Measurements from ENCODE around the gene ITCH.
"Not testable (repeated sequence)": the region's sequence is repeated elsewhere in the genome, so short reads cannot be mapped to it uniquely, and the experiment has no call there.

Gene ITCH

DNA sequence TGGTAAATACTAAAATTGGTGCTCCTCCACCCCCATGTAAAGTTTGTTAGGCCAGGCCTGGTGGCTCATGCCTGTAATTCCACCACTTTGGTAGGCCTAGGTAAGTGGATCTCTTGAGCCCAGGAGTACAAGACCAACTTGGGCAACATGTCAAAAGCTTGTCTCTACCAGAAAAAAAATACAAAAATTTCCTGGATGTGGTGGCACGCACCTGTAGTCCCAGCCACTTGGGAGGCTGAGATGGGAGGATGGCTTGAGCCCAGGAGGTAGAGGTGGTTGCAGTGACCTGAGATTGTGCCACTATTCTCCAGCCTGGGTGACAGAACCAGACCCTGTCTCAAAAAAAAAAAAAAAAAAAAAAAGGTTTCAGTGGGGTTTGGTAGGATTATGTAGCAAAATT is 41.7 kb downstream of the ITCH start:
- Mint-ChIP-seq H3K27ac (peak overlapping the region; percentile 70), H3K4me3 (no peak overlapping the region), H3K9me3 (no peaks in the 10 kb centered on the region), H3K36me3 (peaks cover 53% of the 10 kb centered on the region), H3K27me3 (no peaks in the 10 kb centered on the region), H3K4me1 (peaks cover 44% of the 10 kb centered on the region)
- no peak for DNase-seq
- CTCF ChIA-PET = no interaction called here

DNA sequence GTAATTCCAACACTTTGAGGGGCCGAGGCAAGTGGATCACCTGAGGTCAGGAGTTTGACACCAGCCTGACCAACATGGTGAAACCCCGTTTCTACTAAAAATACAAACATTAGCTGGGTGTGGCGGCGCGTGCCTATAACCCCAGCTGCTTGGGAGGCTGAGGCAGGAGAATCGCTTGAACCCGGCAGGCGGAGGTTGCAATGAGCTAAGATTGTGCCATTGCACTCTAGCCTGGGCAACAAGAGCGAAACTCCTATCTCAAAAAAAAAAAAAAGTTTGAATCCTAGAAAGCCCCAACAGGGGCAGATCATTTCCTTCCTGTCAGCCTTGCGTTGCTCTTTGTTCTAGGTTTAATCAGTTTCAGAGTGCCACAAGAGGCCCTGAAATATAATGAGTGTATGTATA is 42.2 kb downstream of the ITCH start:
- Mint-ChIP-seq H3K27ac (peak overlapping the region; percentile 70), H3K4me1 (peaks cover 43% of the 10 kb centered on the region), H3K36me3 (peaks cover 52% of the 10 kb centered on the region)
- H3K9me3 Mint-ChIP-seq, H3K4me3 Mint-ChIP-seq, H3K27me3 Mint-ChIP-seq: not testable (repeated sequence)
- CTCF ChIA-PET = interaction anchor here (0.6 kb wide), 2 partner anchors 97 to 879 kb away, joined by 3 read pairs; no protein-coding TSS in a partner anchor
- DNase-seq = peak; percentile 40

DNA sequence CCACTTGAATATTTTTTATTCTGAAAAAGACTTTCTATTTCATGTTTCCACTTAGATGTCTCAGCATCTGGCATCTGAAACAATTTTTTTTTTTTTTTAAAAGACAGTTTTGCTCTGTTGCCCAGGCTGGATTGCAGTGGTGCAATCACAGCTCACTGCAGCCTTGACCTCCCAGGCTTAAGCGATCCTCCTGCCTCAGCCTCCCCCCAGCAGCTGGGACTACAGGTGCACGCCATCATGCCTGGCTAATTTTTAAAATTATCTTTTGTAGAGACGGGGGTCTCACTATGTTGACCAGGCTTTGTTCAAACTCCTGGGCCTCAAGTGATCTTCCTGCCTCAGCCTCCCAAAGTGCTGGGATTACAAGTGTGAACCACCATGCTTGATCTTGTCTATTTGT is 42.9 kb downstream of the ITCH start:
- Mint-ChIP-seq H3K4me1 (peaks cover 41% of the 10 kb centered on the region), H3K36me3 (peaks cover 50% of the 10 kb centered on the region), H3K27ac (peak overlapping the region; percentile 63)
- not testable (repeated sequence) for H3K27me3 Mint-ChIP-seq, H3K4me3 Mint-ChIP-seq, H3K9me3 Mint-ChIP-seq, DNase-seq
- CTCF ChIA-PET = interaction anchor here (0.6 to 1.0 kb wide), 3 partner anchors 93 to 878 kb away, joined by 3 to 4 read pairs (median 3); no protein-coding TSS in a partner anchor

DNA sequence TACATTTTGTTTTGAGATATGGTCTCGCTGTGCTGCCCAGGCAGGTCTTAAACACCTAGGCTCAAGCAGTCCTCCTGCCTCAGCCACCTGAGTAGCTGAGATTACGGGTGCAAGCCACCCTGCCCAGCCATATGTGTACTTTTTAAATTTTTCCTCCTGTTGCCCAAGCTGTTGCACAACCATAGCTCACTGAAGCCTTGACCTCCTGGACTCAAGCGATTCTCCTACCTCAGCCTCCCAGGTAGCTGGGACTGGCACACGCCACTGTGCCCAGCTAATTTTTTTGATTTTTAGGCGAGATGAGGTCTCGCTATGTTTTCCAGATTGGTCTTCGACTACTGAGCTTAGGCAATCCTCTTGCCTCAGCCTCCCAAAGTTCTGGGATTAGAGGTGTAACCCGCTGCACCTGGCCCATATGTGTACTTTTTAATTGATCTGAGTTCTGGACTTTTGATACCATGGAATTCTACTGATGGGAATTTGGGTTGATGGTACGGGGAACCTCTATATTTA is 44.9 kb downstream of the ITCH start:
- H3K9me3 Mint-ChIP-seq = no peaks in the 10 kb centered on the region
- no peak overlapping the region for H3K4me3 Mint-ChIP-seq
- H3K36me3 Mint-ChIP-seq = peaks cover 44% of the 10 kb centered on the region
- DNase-seq = no peak
- no peak overlapping the region for H3K27ac Mint-ChIP-seq
- no peaks in the 10 kb centered on the region for H3K27me3 Mint-ChIP-seq
- CTCF ChIA-PET = interaction anchor here (0.6 kb wide), 1 partner anchor 295 kb away, joined by 3 read pairs; no protein-coding TSS in a partner anchor
- peaks cover 34% of the 10 kb centered on the region for H3K4me1 Mint-ChIP-seq

DNA sequence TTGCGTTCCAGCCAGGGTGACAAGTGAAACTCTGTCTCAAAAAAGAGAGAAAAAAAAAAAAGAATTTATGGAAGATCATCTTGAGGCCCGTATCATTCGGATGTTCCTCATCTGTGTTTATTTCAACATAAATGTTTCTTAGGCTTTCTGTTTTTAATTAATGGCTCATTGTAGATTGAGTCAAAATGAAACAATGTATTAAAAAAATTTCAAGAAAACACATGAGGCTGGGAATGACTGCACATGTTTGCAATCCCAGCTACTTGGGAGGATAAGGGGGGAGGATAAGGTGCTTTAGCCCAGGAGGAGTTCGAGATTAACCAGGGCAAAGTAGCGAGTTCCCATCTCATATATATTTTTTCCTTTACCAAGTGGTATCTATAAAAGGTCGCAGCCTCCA is 47.3 kb downstream of the ITCH start:
- Mint-ChIP-seq H3K36me3 (peaks cover 41% of the 10 kb centered on the region), H3K27ac (no peak overlapping the region), H3K9me3 (no peaks in the 10 kb centered on the region), H3K27me3 (no peaks in the 10 kb centered on the region), H3K4me1 (peaks cover 25% of the 10 kb centered on the region), H3K4me3 (no peak overlapping the region)
- CTCF ChIA-PET = no interaction called here
- DNase-seq = no peak

DNA sequence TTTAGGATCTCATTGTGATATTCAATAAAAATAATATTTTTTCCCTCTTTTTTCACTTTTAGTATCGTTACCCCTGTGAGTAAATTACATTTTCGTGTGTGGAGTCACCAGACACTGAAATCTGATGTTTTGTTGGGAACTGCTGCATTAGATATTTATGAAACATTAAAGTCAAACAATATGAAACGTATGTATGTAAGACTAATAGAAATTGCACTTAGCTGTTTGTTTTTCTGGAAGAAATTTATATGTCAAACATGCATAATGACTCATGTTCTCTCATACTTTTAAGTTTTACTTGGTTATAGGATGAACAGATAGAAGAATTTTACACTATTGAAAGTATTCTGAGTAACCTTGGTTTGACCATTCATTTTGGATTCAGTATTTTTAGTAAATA is 49.4 kb downstream of the ITCH start:
- Mint-ChIP-seq H3K36me3 (peaks cover 45% of the 10 kb centered on the region), H3K4me3 (no peak overlapping the region), H3K27ac (no peak overlapping the region), H3K4me1 (peaks cover 23% of the 10 kb centered on the region), H3K9me3 (no peaks in the 10 kb centered on the region), H3K27me3 (no peaks in the 10 kb centered on the region)
- DNase-seq = no peak
- CTCF ChIA-PET = no interaction called here

DNA sequence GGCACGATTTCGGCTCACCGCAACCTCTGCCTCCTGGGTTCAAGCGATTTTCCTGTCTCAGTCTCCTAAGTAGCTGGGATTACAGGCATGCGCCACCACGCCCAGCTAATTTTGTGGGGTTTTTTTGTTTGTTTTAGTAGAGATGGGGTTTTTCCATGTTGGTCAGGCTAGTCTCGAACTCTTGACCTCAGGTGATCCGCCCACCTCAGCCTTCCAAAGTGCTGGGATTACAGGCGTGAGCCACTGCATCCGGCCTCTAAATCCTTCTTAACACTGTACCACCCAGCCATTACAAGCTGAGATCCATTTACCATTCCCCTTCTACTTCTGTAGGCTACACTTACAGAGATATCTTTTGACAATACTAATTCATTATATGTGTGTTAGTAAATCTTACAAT is 51.5 kb downstream of the ITCH start:
- H3K27me3 Mint-ChIP-seq, DNase-seq, H3K4me3 Mint-ChIP-seq, H3K9me3 Mint-ChIP-seq: not testable (repeated sequence)
- Mint-ChIP-seq H3K36me3 (peaks cover 37% of the 10 kb centered on the region), H3K27ac (peak overlapping the region; percentile 66), H3K4me1 (peaks cover 21% of the 10 kb centered on the region)
- CTCF ChIA-PET = interaction anchor here (1.3 kb wide), 1 partner anchor 102 kb away, joined by 3 read pairs; no protein-coding TSS in a partner anchor

DNA sequence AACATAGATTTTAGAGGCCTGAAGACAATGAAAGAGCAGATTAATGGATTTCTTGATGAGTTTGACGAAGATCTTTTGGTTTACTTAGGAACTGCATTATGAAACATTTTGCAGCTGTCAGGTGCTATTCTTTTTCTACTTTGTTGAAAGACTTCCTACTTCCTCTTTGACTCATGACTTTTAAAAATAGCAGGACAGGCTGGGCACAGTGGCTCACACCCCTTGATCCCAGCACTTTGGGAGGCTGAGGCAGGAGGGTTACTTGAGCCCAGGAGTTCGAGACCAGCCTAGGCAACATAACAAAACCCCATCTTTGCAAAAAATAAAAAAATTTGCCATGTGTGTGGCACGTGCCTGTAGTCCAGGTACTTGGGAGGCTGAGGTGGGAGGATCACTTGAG is 52.0 kb downstream of the ITCH start:
- peaks cover 37% of the 10 kb centered on the region for H3K36me3 Mint-ChIP-seq
- H3K27me3 Mint-ChIP-seq = no peaks in the 10 kb centered on the region
- CTCF ChIA-PET = interaction anchor here (1.3 kb wide), 1 partner anchor 102 kb away, joined by 3 read pairs; no protein-coding TSS in a partner anchor
- peak overlapping the region; percentile 66 for H3K27ac Mint-ChIP-seq
- no peaks in the 10 kb centered on the region for H3K9me3 Mint-ChIP-seq
- H3K4me3 Mint-ChIP-seq = no peak overlapping the region
- peaks cover 21% of the 10 kb centered on the region for H3K4me1 Mint-ChIP-seq
- no peak for DNase-seq

DNA sequence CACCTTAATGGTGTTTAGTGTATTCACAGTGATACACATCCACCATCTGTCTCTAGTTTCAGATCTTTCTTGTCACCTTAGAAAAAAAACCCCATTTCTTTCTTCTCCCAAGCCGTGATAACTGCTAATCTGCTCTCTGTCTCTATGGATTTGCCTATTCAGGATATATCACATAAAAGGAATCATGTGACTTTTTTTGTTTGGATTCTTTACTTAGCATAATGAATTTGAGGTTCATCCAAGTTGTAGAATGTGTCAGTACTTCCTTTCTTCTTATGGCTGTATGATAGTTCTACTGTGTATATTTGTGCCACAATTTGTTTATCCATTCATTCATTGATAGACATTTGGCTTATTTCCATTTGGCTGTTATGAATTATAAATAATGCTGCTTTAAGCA is 57.1 kb downstream of the ITCH start:
- no peak overlapping the region for H3K4me3 Mint-ChIP-seq
- peaks cover 49% of the 10 kb centered on the region for H3K36me3 Mint-ChIP-seq

DNA sequence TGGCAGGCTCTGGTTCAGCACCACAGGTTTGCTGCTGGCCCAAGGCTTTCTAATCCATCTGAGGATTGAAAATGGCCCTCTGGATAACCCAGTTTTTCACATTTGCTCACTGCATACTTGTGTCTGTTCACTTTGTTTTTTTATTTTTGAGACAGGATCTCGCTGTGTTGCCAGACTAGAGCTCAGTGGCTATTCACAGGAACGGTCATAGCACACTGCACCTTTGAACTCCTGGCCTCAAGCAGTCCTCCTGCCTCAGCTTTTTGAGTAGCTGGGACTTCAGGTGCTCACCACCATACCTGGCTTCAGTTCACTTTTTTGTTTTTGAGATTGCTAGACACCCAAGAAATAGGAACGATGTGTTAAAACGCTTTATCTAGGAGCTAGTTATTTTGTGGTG is 57.9 kb downstream of the ITCH start:
- CTCF ChIA-PET = interaction anchor here (1.7 kb wide), 1 partner anchor 108 kb away, joined by 3 read pairs; no protein-coding TSS in a partner anchor
- Mint-ChIP-seq H3K4me3 (no peak overlapping the region), H3K27ac (no peak overlapping the region), H3K9me3 (no peaks in the 10 kb centered on the region), H3K4me1 (peaks cover 7% of the 10 kb centered on the region), H3K36me3 (peaks cover 51% of the 10 kb centered on the region), H3K27me3 (no peaks in the 10 kb centered on the region)
- DNase-seq = no peak

More for the DNA sequence above, 57.1 kb downstream of the ITCH start:
- CTCF ChIA-PET = no interaction called here
- Mint-ChIP-seq H3K27ac (no peak overlapping the region), H3K27me3 (no peaks in the 10 kb centered on the region), H3K9me3 (no peaks in the 10 kb centered on the region), H3K4me1 (peaks cover 14% of the 10 kb centered on the region)
- no peak for DNase-seq

DNA sequence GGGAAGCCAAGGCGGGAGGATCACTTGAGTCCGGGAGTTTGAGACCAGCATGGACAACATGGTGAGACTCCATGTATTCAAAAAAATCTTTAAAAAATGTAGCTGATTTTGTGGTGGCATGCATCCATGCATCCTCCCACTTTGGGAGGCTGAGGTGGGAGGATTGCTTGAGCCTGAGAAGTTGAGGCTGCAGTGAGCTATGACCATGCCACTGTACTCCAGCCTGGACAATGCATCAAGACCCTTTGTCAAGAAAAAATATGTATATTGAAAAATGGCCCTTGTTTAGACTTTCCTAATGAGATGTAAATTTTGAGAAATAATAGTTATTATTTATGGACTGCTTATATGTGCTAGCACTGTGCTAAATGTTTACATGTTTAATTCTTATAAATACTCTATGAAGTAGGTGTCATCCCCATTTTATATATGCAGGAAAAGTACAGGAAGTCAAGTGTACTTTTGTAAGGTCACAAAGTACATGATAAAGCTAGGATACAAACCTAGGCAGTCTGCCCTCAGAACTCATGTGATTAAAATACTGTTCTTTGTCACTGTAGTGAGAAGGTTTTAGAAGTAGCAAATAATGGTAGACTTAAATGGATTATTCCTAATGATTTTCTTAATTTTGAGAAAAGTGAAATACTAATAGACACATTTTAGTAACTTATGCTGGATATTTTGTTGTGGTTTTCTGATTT is 58.8 kb downstream of the ITCH start:
- no peak overlapping the region for H3K27ac Mint-ChIP-seq
- H3K9me3 Mint-ChIP-seq = no peaks in the 10 kb centered on the region
- H3K4me3 Mint-ChIP-seq = no peak overlapping the region
- no peaks in the 10 kb centered on the region for H3K27me3 Mint-ChIP-seq
- no peaks in the 10 kb centered on the region for H3K4me1 Mint-ChIP-seq
- CTCF ChIA-PET = interaction anchor here (0.6 to 1.7 kb wide), 2 partner anchors 109 to 1569 kb away, joined by 3 read pairs; no protein-coding TSS in a partner anchor
- no peak for DNase-seq
- H3K36me3 Mint-ChIP-seq = peaks cover 46% of the 10 kb centered on the region

DNA sequence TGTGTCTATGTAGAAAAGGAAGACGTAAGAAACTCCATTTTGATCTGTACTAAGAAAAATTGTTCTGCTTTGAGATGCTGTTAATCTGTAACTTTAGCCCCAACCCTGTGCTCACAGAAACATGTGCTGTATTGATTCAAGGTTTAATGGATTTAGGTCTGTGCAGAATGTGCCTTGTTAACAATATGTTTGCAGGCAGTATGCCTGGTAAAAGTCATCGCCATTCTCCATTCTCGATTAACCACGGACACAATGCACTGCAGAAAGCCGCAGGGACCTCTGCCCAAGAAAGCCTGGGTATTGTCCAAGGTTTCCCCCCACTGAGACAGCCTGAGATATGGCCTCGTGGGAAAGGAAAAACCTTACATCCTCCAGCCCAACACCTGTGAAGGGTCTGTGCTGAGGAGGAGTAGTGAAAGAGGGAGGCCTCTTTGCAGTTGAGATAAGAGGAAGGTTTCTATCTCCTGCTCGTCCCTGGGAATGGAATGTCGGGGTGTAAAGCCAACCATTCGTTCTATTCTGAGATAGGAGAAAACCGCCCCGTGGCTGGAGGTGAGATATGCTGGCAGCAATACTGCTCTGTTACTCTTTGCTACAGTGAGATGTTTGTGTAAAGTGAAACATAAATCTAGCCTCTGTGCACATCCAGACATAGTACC is 62.1 kb downstream of the ITCH start:
- not testable (repeated sequence) for DNase-seq, H3K27ac Mint-ChIP-seq, H3K9me3 Mint-ChIP-seq, H3K4me1 Mint-ChIP-seq, H3K4me3 Mint-ChIP-seq, H3K27me3 Mint-ChIP-seq
- CTCF ChIA-PET = interaction anchor here (1.1 kb wide), 1 partner anchor 112 kb away, joined by 3 read pairs; no protein-coding TSS in a partner anchor
- peaks cover 41% of the 10 kb centered on the region for H3K36me3 Mint-ChIP-seq

DNA sequence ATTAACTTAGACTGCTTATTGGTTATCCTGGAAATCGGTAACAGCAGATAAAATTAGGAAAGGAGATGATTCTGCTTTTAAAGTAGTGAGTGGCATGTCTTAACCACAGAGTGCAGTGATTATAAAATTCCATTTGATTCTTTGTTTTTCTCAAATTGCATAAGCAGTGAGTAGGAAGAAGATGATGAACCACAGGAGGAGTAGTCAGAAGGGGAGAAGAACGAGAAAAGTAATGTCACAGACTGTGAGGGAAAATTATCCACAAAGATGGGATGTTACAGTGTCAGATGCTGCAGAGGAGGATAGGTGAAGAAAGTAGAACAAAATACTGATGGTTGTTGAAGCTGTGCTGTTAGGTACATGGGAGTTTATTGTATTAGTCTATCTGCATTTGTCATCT is 63.0 kb downstream of the ITCH start:
- Mint-ChIP-seq H3K4me1 (no peaks in the 10 kb centered on the region), H3K27ac (no peak overlapping the region), H3K36me3 (peaks cover 38% of the 10 kb centered on the region), H3K4me3 (no peak overlapping the region), H3K27me3 (no peaks in the 10 kb centered on the region), H3K9me3 (no peaks in the 10 kb centered on the region)
- CTCF ChIA-PET = no interaction called here
- no peak for DNase-seq

DNA sequence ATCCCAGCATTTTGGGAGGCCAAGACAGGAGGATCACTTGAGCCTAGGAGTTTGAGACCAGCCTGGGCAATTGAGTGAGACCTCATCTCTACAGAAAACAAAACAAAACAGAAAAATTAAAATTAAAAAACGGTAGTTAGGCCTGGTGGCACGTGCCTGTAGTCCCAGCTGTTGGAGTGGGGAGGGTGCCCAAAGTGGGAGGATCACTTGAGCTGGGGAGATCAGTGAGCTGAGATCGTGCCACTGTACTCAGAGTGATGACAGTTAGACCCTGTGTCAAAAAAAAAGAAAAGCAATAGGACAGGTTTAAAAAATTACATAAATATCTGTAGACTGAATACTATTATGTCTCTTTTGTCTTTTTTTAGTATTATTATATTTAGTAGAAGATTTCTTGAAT is 64.3 kb downstream of the ITCH start:
- Mint-ChIP-seq H3K4me1 (no peaks in the 10 kb centered on the region), H3K4me3 (no peak overlapping the region), H3K36me3 (peaks cover 35% of the 10 kb centered on the region), H3K9me3 (no peaks in the 10 kb centered on the region), H3K27me3 (no peaks in the 10 kb centered on the region), H3K27ac (no peak overlapping the region)
- CTCF ChIA-PET = no interaction called here
- no peak for DNase-seq

DNA sequence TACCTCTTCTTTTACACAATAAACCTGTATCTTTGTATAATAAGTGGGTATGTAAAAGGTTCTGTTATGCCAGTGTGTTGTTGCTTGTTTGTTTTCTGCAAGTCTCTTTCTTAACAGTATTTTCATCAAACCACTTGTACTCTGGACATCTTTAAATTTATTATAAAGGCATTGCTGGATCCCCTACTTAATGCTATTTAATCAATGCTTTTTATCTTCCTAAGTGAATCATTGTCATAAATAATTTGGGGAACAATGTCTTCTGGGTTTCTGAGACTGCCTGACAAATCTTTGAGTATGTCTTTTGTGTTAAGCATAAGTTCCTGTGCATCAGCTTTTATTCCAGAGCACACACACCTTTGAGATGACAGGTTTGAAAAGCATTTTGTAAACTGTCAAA is 64.7 kb downstream of the ITCH start:
- Mint-ChIP-seq H3K4me1 (no peaks in the 10 kb centered on the region), H3K4me3 (no peak overlapping the region), H3K9me3 (no peaks in the 10 kb centered on the region), H3K27ac (no peak overlapping the region), H3K27me3 (no peaks in the 10 kb centered on the region), H3K36me3 (peaks cover 35% of the 10 kb centered on the region)
- no peak for DNase-seq
- CTCF ChIA-PET = no interaction called here

All from activated naive CD4-positive, alpha-beta T cell treated with anti-CD3 and anti-CD28 coated beads, Interleukin-2, amount 10 ng/mL, durations not matched to agents 7 days and 5 days (primary cell).